Breast epithelium (tissue), 4 donors: ENCODE measurements around the gene RNF130. TPM values are rescaled to one million over a fixed set of nuclear protein-coding genes. Genes with fewer than 3 reads are reported as not detected.
A peak's percentile ranks its signal among the peaks of the same experiment; 100 is the strongest.

ENCODE experiments used
- DNase-seq, 2 donors: peaks; one replicate each; pipeline ENCODE4 v3.0.0-alpha.2; 2019; ENCODE audit warnings: low spot score in 2 of 2
- H3K27ac ChIP-seq, 2 donors: fragments of 200-600 bp; sonication (generic) in 1 of 2; one replicate each; pipeline ENCODE4 v1.5.1; 2016 to 2019; ENCODE audit warnings: mild to moderate bottlenecking in 1 of 2
- H3K27me3 ChIP-seq, 2 donors: fragments of 200-600 bp; sonication (generic) in 1 of 2; one replicate each; pipeline versions ENCODE4 v1.5.1 to v1.6.0; 2017 to 2019; ENCODE audit warnings: control low read depth in 1 of 2, mild to moderate bottlenecking in 1 of 2
- H3K36me3 ChIP-seq: fragments of 200-600 bp; one replicate; pipeline ENCODE4 v1.5.1; 2019
- H3K4me1 ChIP-seq, 2 donors: fragments of 200-600 bp; sonication (generic); one replicate each; pipeline ENCODE4 v1.5.1; 2016 to 2019; ENCODE audit warnings: control low read depth in 1 of 2
- H3K4me3 ChIP-seq, 3 donors: fragments of 200-600 bp; sonication (generic); 1 replicate in 2 of 3; 2 replicates in 1 of 3; pipeline ENCODE4 v1.5.1; 2016 to 2019; ENCODE audit warnings: mild to moderate bottlenecking in 3 of 3, moderate library complexity in 2 of 3
- H3K9me3 ChIP-seq, 2 donors: fragments of 200-600 bp; sonication (generic) in 1 of 2; one replicate each; pipeline ENCODE4 v1.5.1; 2016 to 2019; ENCODE audit warnings: control low read depth in 1 of 2
- POLR2A ChIP-seq: fragments of 450-650 bp; IDR thresholded peaks from one replicate; pipeline ENCODE4 v1.6.1; 2016; ENCODE audit warnings: antibody characterized with exemption, mild to moderate bottlenecking, moderate library complexity
- POLR2AphosphoS5 ChIP-seq, 3 donors: sonication (generic); formaldehyde crosslinking; IDR thresholded peaks; one replicate each; pipeline ENCODE4 v1.6.1; 2017; ENCODE audit warnings: antibody characterized with exemption in 3 of 3
- intact Hi-C: fragments of 100-400 bp; cut with DNase I; formaldehyde crosslinking; loops from one replicate; pipeline ENCODE4 v1.15.1; 2023; ENCODE audit warnings: low total_unique reads
- total RNA-seq, 3 donors: library from RNA; depleted of rRNA; stranded (reverse); fragments of >200 nt; gene quantifications; one replicate each; pipeline ENCODE4 v1.1.0, GENCODE V29; 2016
- TF ChIP-seq, protein P1 (sequence below), 3 donors: fragments of 450-650 bp; IDR thresholded peaks; one replicate each; pipeline ENCODE4 v1.5.1; 2016 to 2017; ENCODE audit warnings: antibody characterized with exemption in 3 of 3, mild to moderate bottlenecking in 3 of 3, moderate library complexity in 3 of 3

Gene RNF130
- total RNA-seq, 3 donors from 2014 or later: 114 to 267 (median 143) TPM

DNA sequence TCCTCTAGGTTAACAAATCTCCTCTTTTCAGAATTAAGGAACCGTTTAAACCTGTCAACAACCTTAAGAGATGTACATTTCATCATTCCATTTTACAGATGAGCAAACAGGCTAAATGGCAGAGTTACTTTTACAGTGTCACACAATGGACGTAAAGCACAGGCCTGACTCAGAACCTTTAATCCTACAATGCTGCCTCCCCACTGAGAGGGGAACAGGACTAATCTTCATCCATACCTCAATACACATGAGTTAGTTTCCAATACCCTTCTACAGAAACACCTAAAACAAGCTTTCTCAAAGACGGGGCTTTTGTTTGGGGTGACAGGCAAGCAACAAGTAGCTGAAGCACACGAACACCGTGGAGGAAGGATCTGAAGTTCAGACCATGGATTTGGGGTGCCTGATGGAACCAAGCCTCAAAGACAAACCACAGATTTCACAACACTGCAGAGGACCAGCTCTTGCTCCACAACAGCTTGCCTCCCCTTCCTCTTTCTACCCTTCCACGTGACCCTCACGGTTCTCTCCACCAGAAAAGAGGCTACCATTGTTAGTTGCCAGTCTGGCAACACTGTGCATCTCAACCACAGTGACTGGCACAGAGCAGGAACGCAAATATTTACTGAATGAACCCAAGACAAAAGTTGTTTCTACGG lies 1.8 kb downstream of the RNF130 start:
- TF ChIP-seq, protein P1, sequence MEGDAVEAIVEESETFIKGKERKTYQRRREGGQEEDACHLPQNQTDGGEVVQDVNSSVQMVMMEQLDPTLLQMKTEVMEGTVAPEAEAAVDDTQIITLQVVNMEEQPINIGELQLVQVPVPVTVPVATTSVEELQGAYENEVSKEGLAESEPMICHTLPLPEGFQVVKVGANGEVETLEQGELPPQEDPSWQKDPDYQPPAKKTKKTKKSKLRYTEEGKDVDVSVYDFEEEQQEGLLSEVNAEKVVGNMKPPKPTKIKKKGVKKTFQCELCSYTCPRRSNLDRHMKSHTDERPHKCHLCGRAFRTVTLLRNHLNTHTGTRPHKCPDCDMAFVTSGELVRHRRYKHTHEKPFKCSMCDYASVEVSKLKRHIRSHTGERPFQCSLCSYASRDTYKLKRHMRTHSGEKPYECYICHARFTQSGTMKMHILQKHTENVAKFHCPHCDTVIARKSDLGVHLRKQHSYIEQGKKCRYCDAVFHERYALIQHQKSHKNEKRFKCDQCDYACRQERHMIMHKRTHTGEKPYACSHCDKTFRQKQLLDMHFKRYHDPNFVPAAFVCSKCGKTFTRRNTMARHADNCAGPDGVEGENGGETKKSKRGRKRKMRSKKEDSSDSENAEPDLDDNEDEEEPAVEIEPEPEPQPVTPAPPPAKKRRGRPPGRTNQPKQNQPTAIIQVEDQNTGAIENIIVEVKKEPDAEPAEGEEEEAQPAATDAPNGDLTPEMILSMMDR (IDR thresholded peaks at IDR 0.05): no peak
- TF ChIP-seq POLR2AphosphoS5 (IDR thresholded peaks at IDR 0.05): peak in 2 of 3 donors; percentile 29 to 36
- peak overlapping the region; percentile 88 to 99 (median 91) for H3K4me3 ChIP-seq
- intact Hi-C loops: no loop called here

DNA sequence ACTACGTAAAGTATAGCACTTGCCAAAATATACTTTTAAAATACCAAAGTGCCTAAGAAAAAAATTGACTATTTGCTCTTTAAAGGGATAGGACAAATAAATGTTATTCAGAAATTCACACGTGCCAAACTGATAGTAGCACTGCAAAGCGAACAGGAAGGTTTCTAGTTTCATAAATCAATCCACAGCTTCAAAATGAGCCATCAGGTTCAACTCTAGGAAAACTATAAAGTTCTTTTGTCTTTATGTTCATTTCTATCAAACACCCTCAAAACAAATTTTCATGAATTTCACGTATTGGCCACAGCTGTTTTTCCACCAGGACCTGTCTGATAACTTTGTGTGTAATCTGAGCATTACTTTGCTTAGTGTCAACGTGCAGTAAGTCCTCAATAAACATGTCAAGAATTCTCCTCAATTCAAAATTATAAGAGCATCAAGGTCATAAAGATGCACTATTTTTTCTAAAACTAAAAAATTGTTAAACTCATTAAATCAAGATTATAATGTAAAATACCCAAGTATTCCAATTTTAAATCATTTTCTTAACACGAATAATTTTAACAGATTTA lies 3.0 kb downstream of the RNF130 start:
- no peak overlapping the region for H3K4me3 ChIP-seq
- H3K9me3 ChIP-seq: no peaks in the 10 kb centered on the region
- no peak overlapping the region for H3K27ac ChIP-seq
- no peak for DNase-seq
- intact Hi-C loops: no loop called here
- H3K4me1 ChIP-seq: no peaks in the 10 kb centered on the region
- no peaks in the 10 kb centered on the region for H3K27me3 ChIP-seq
- TF ChIP-seq POLR2A (no peak), POLR2AphosphoS5 (IDR thresholded peaks at IDR 0.05) (no peak)
- TF ChIP-seq, protein P1 (IDR thresholded peaks at IDR 0.05): no peak
- no peaks in the 10 kb centered on the region for H3K36me3 ChIP-seq

More for the DNA sequence above, 1.8 kb downstream of the RNF130 start:
- H3K36me3 ChIP-seq: no peaks in the 10 kb centered on the region
- H3K9me3 ChIP-seq: no peaks in the 10 kb centered on the region
- H3K4me1 ChIP-seq: no peaks in the 10 kb centered on the region
- H3K27me3 ChIP-seq: no peaks in the 10 kb centered on the region
- H3K27ac ChIP-seq: peak overlapping the region; percentile 85 to 97
- peak in 1 of 2 donors; percentile 28 for DNase-seq

DNA sequence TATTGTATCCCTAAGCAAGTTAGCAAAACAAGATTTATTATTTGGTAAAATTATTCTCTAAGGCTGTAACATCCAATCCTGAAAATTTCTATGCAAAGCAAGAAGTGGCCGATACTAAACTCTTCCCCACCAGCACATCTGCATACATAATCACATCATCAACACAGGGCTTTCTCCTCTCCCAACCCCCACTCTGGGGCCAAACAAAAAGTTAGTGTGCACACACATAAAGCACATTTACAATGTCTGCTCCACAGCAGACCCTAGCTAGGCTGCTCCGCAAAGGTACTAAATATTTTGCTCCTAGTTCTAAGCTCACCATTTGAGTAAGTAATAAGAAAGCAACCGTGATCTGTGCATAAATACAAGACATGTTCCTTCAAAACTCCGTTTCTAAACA lies 3.6 kb downstream of the RNF130 start:
- Histone ChIP-seq H3K36me3 (no peaks in the 10 kb centered on the region), H3K4me3 (no peak overlapping the region), H3K27ac (no peak overlapping the region), H3K9me3 (no peaks in the 10 kb centered on the region), H3K4me1 (no peaks in the 10 kb centered on the region), H3K27me3 (no peaks in the 10 kb centered on the region)
- no peak for DNase-seq
- intact Hi-C loops: no loop called here
- TF ChIP-seq, protein P1 (IDR thresholded peaks at IDR 0.05): no peak
- no peak for TF ChIP-seq POLR2AphosphoS5 (IDR thresholded peaks at IDR 0.05)

DNA sequence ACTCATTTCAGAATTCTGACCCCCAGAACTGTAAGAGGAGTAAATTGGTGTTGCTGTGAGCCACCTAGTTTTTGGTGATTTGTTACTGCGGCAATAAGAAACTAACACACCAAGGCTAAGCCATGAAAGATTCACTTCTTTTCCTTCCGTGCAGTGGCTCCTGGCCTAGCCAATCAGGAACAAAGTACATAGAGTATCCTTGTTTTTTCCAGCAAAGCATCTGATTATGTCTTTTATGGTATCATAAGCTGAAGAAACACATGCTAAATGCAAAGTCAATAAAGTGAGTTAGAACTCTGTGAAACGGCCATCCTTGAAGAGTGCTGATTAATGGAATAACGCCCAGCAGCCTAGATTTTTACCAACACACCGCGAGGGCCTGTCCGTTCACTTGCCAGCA lies 11.4 kb downstream of the RNF130 start:
- TF ChIP-seq, protein P1 (IDR thresholded peaks at IDR 0.05): no peak
- no peak for TF ChIP-seq POLR2A
- TF ChIP-seq POLR2AphosphoS5 (IDR thresholded peaks at IDR 0.05): no peak
- no peaks in the 10 kb centered on the region for H3K36me3 ChIP-seq
- no peak for DNase-seq
- H3K4me1 ChIP-seq: no peaks in the 10 kb centered on the region
- no peaks in the 10 kb centered on the region for H3K27me3 ChIP-seq
- no peak overlapping the region for H3K27ac ChIP-seq
- H3K9me3 ChIP-seq: no peaks in the 10 kb centered on the region
- no peak overlapping the region for H3K4me3 ChIP-seq
- intact Hi-C loops: no loop called here

DNA sequence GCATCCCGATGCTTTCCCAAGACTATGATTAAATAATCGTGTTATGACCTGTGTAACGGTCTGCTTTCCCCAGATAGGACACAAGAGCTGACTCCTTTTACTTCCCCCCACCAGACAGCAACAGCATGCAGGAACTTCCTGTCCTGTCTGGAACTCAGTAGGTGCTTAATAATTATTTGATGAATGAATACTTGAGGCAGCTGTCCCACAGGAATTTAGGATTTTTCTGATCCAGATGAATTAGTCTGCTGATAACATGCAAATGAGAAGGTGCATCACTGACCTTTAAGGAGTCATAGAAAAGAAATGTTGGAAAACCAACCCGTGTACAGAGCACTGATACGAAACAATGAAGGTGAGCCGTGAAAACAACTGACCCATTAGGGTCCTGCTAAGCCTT lies 12.2 kb downstream of the RNF130 start:
- no peaks in the 10 kb centered on the region for H3K9me3 ChIP-seq
- no peak overlapping the region for H3K4me3 ChIP-seq
- no peaks in the 10 kb centered on the region for H3K4me1 ChIP-seq
- no peak for TF ChIP-seq POLR2AphosphoS5 (IDR thresholded peaks at IDR 0.05)
- no peak for TF ChIP-seq POLR2A
- TF ChIP-seq, protein P1 (IDR thresholded peaks at IDR 0.05): no peak
- no peak for DNase-seq
- no peak overlapping the region for H3K27ac ChIP-seq
- intact Hi-C loops: no loop called here
- H3K36me3 ChIP-seq: no peaks in the 10 kb centered on the region
- H3K27me3 ChIP-seq: no peaks in the 10 kb centered on the region
